Keratinocyte (primary cell): Measurements from ENCODE around the gene ERFL. TPM values are rescaled to one million over a fixed set of nuclear protein-coding genes. Genes with fewer than 3 reads are reported as not detected.

Source experiments
- DNase-seq: peaks from one replicate; pipeline ENCODE4 v3.0.0-alpha.2; 2011; ENCODE audit warnings: low read depth, missing footprints, low spot score
- FAIRE-seq: peaks from 2 replicates; lab custom pipeline; 2011; peaks lifted over from hg19 to GRCh38; lab: Jason Lieb, UNC
- H2AFZ ChIP-seq: 2 replicates; pipeline ENCODE4 v1.6.0; 2012; ENCODE audit warnings: low read length, control low read depth, inconsistent platforms; ENCODE audit not compliant: control insufficient read depth
- H3K27ac ChIP-seq: 2 replicates; pipeline ENCODE4 v1.5.1; 2011; ENCODE audit warnings: low read length; ENCODE audit not compliant: control insufficient read depth, insufficient read depth
- H3K27me3 ChIP-seq: 3 replicates; pipeline ENCODE4 v1.6.0; 2011; ENCODE audit warnings: low read length; ENCODE audit not compliant: control insufficient read depth, insufficient read depth; ENCODE audit errors: extremely low read depth
- H3K36me3 ChIP-seq, 2 experiments: 2 replicates in 1 of 2; 3 replicates in 1 of 2; pipeline ENCODE4 v1.5.1; 2011; ENCODE audit warnings: low read length in 2 of 2, mild to moderate bottlenecking in 1 of 2; ENCODE audit not compliant: control insufficient read depth in 2 of 2, insufficient read depth in 2 of 2; ENCODE audit errors: extremely low read depth in 1 of 2
- H3K4me1 ChIP-seq: 3 replicates; pipeline ENCODE4 v1.5.1; 2011; ENCODE audit warnings: low read length; ENCODE audit not compliant: control insufficient read depth, insufficient read depth; ENCODE audit errors: extremely low read depth
- H3K4me2 ChIP-seq: 3 replicates; pipeline ENCODE4 v1.6.0; 2011; ENCODE audit warnings: low read depth, low read length; ENCODE audit not compliant: control insufficient read depth, insufficient read depth; ENCODE audit errors: extremely low read depth
- H3K4me3 ChIP-seq, 3 experiments: fragments of 200-600 bp in 1 of 3; sonication (generic) in 1 of 3; 2 replicates in 2 of 3; 3 replicates in 1 of 3; pipeline ENCODE4 v1.5.1; 2011 to 2016; ENCODE audit warnings: low read length in 3 of 3, mild to moderate bottlenecking in 3 of 3, control low read depth in 2 of 3, inconsistent platforms in 1 of 3, low read depth in 1 of 3, mixed read lengths in 1 of 3, mixed run types in 1 of 3, moderate library complexity in 1 of 3; ENCODE audit not compliant: control insufficient read depth in 2 of 3, insufficient read depth in 2 of 3; ENCODE audit errors: extremely low read depth in 1 of 3
- H3K79me2 ChIP-seq: 2 replicates; pipeline ENCODE4 v1.6.0; 2012; ENCODE audit warnings: low read length; ENCODE audit not compliant: control insufficient read depth, insufficient read depth
- H3K9ac ChIP-seq: 3 replicates; pipeline ENCODE4 v1.6.0; 2011; ENCODE audit warnings: low read length; ENCODE audit not compliant: control insufficient read depth, insufficient read depth; ENCODE audit errors: extremely low read depth
- H3K9me1 ChIP-seq: 3 replicates; pipeline ENCODE4 v1.6.0; 2011; ENCODE audit warnings: low read length; ENCODE audit not compliant: control insufficient read depth, insufficient read depth; ENCODE audit errors: extremely low read depth
- H3K9me3 ChIP-seq: 2 replicates; pipeline ENCODE4 v1.5.1; 2012; ENCODE audit warnings: low read depth, low read length; ENCODE audit not compliant: control insufficient read depth
- H4K20me1 ChIP-seq: 3 replicates; pipeline ENCODE4 v1.6.0; 2011; ENCODE audit warnings: low read length; ENCODE audit not compliant: control insufficient read depth, insufficient read depth; ENCODE audit errors: extremely low read depth
- EZH2 ChIP-seq: IDR thresholded peaks from one replicate; pipeline ENCODE4 v1.6.1; 2012; ENCODE audit warnings: inconsistent platforms, mild to moderate bottlenecking, low read length, moderate library complexity
- dilution Hi-C: fragments of 300-500 bp; cut with MboI; formaldehyde crosslinking; loops from one replicate; pipeline ENCODE4 v1.7.0; 2020; ENCODE audit warnings: low sequenced_read_pairs; ENCODE audit not compliant: extremely low pct_ligation_motif_present
- polyA plus RNA-seq, 5 experiments: library from polyadenylated mRNA; depleted of rRNA in 3 of 5; stranded (reverse) in 3 of 5; stranded (forward) in 1 of 5; unstranded in 1 of 5; fragments of >200 nt; gene quantifications; 1 replicate in 1 of 5; 2 replicates in 3 of 5; 3 replicates in 1 of 5; pipeline versions ENCODE4 v1.2.1 to v1.2.3, GENCODE V29; 2011 to 2012; ENCODE audit warnings: missing spikeins in 2 of 5, low read depth in 1 of 5, low replicate concordance in 1 of 5
- TF ChIP-seq, protein P1 (sequence below), 3 experiments: IDR thresholded peaks in 1 of 3; conservative IDR thresholded peaks in 1 of 3; optimal IDR thresholded peaks in 1 of 3; 2 replicates in 2 of 3; 3 replicates in 1 of 3; pipeline versions ENCODE3 to v1.5.1; 2011; ENCODE audit warnings: low read length in 3 of 3, mild to moderate bottlenecking in 3 of 3, moderate library complexity in 2 of 3, control low read depth in 1 of 3, inconsistent platforms in 1 of 3; ENCODE audit not compliant: insufficient read depth in 2 of 3; ENCODE audit errors: extremely low read depth in 1 of 3

The ERFL gene
- polyA plus RNA-seq, 1 donor (not counting 4 experiments of a cell fraction or from before 2014, with no cell fraction given): not detected

DNA sequence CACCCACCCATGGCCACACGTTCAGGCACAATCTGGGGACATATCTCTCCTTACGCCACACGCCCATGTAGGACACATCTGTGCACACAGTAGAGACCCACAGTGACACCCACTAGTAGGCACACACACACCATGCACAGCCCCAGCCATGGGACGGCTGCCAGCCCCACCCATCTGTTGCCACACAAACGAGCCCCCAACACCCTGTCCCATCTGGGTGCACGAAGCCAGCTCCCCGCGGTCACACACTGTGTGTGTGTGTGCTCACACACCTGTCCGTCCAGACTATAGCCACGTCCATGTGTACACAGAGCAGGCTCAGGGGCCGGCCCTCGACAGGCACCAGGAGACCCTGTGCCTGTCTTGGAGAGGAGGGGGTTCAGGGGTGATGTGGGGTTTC is 10.6 kb downstream of the ERFL start:
- H2AFZ ChIP-seq: no peak overlapping the region
- H3K9ac ChIP-seq: no peak overlapping the region
- H3K4me3 ChIP-seq: no peak overlapping the region
- FAIRE-seq (no peak), DNase-seq (no peak)
- dilution Hi-C loops: no loop called here
- H4K20me1 ChIP-seq: no peaks in the 10 kb centered on the region
- no peak overlapping the region for H3K4me2 ChIP-seq
- H3K4me1 ChIP-seq: no peaks in the 10 kb centered on the region
- no peaks in the 10 kb centered on the region for H3K36me3 ChIP-seq
- H3K27me3 ChIP-seq: peaks cover 80% of the 10 kb centered on the region
- H3K9me1 ChIP-seq: no peaks in the 10 kb centered on the region
- TF ChIP-seq EZH2: no peak
- TF ChIP-seq, protein P1, sequence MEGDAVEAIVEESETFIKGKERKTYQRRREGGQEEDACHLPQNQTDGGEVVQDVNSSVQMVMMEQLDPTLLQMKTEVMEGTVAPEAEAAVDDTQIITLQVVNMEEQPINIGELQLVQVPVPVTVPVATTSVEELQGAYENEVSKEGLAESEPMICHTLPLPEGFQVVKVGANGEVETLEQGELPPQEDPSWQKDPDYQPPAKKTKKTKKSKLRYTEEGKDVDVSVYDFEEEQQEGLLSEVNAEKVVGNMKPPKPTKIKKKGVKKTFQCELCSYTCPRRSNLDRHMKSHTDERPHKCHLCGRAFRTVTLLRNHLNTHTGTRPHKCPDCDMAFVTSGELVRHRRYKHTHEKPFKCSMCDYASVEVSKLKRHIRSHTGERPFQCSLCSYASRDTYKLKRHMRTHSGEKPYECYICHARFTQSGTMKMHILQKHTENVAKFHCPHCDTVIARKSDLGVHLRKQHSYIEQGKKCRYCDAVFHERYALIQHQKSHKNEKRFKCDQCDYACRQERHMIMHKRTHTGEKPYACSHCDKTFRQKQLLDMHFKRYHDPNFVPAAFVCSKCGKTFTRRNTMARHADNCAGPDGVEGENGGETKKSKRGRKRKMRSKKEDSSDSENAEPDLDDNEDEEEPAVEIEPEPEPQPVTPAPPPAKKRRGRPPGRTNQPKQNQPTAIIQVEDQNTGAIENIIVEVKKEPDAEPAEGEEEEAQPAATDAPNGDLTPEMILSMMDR (optimal IDR thresholded peaks at IDR 0.05 in 1 of 3, IDR thresholded peaks at IDR 0.05 in 1 of 3, conservative IDR thresholded peaks at IDR 0.05 in 1 of 3; ENCODE audit: extremely low read depth in 1 of 3, insufficient read depth in 2 of 3, low read length in 3 of 3): no peak
- H3K27ac ChIP-seq: no peak overlapping the region
- peaks cover 8% of the 10 kb centered on the region for H3K9me3 ChIP-seq
- H3K79me2 ChIP-seq: no peaks in the 10 kb centered on the region

DNA sequence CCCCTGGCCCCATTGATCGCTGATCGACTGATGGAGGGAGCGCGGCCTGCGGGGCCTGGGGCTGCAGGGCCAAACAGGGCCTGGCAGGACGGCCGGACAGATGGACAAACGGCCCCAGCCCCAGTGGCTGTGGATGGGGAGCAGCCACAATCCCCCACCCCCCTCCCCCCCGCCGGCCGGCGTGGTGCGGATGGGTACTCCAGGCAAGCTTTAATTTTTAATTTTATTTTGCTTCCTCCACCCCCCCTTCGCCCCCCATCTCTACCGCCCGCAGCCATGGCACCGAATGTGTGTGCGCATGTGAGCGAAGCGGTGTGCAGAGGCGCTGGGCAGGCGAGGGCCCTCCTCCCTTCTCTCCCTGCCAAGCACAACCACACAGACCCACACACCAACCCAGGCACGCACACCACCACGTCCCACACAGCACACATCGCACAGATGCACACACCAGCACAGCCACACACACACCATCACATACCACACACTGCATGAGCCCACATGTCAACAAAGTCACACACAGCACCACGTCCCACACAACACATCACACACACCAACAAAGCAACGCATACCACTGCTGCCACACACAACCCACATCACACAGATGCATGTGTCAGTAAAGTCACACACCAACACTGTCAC is 12.4 kb downstream of the ERFL start:
- no peaks in the 10 kb centered on the region for H3K9me1 ChIP-seq
- H3K27ac ChIP-seq: no peak overlapping the region
- H4K20me1 ChIP-seq: peaks cover 9% of the 10 kb centered on the region
- H3K4me2 ChIP-seq: no peak overlapping the region
- TF ChIP-seq, protein P1 (optimal IDR thresholded peaks at IDR 0.05 in 1 of 3, IDR thresholded peaks at IDR 0.05 in 1 of 3, conservative IDR thresholded peaks at IDR 0.05 in 1 of 3; ENCODE audit: extremely low read depth in 1 of 3, insufficient read depth in 2 of 3, low read length in 3 of 3): no peak
- no peak for TF ChIP-seq EZH2
- peaks cover 8% of the 10 kb centered on the region for H3K9me3 ChIP-seq
- H3K4me3 ChIP-seq: no peak overlapping the region
- no peak overlapping the region for H3K9ac ChIP-seq
- H3K79me2 ChIP-seq: no peaks in the 10 kb centered on the region
- peaks cover 80% of the 10 kb centered on the region for H3K27me3 ChIP-seq
- DNase-seq (no peak), FAIRE-seq (no peak)
- H3K4me1 ChIP-seq: no peaks in the 10 kb centered on the region
- no peaks in the 10 kb centered on the region for H3K36me3 ChIP-seq
- H2AFZ ChIP-seq: no peak overlapping the region
- dilution Hi-C loops: no loop called here
